Lower leg skin (tissue), 4 donors: ENCODE data around the gene FGFR2. TPM values are rescaled to one million over a fixed set of nuclear protein-coding genes. Genes with fewer than 3 reads are reported as not detected.

Experiments used
- DNase-seq, 2 donors: peaks; one replicate each; pipeline ENCODE4 v3.0.0-alpha.2; 2019; ENCODE audit warnings: low spot score in 2 of 2
- H3K4me3 ChIP-seq: fragments of 200-600 bp; sonication (generic); 2 replicates; pipeline ENCODE4 v1.5.1; 2017; ENCODE audit warnings: mild to moderate bottlenecking, low read depth; ENCODE audit not compliant: poor library complexity, severe bottlenecking
- CTCF ChIP-seq, 3 donors: fragments of 450-650 bp; IDR thresholded peaks; one replicate each; pipeline ENCODE4 v1.5.1; 2016; ENCODE audit warnings: antibody characterized with exemption in 3 of 3, mild to moderate bottlenecking in 3 of 3, moderate library complexity in 2 of 3
- POLR2A ChIP-seq, 2 donors: fragments of 450-650 bp; IDR thresholded peaks; one replicate each; pipeline ENCODE4 v1.6.1; 2016 to 2017; ENCODE audit warnings: antibody characterized with exemption in 2 of 2, mild to moderate bottlenecking in 1 of 2, moderate library complexity in 1 of 2
- WGBS, 2 donors: methylation state at CpG; one replicate each; pipeline ENCODE4 v1.1.5; 2018; 5-methylcytosine and 5-hydroxymethylcytosine counted together
- intact Hi-C: fragments of 100-400 bp; cut with DNase I; formaldehyde crosslinking; loops from one replicate; pipeline ENCODE4 v1.15.0; 2023; ENCODE audit warnings: low total_unique reads
- total RNA-seq, 4 donors: library from RNA; depleted of rRNA; stranded (reverse); fragments of >200 nt; gene quantifications; one replicate each; pipeline ENCODE4 v1.1.0, GENCODE V29; 2016

The FGFR2 gene
- total RNA-seq, 4 donors from 2014 or later, result 123 to 179 (median 148) TPM

- intact Hi-C loops, result no loop called here
- TF ChIP-seq CTCF (IDR thresholded peaks at IDR 0.05) (no peak), POLR2A (IDR thresholded peaks at IDR 0.05) (no peak)
- WGBS, 2 donors, result 65 to 70% methylated on average over 9 of the region's 9 CpGs
- H3K4me3 ChIP-seq, result no peak overlapping the region
- no peak for DNase-seq
Observed at GRCh38 chr10:121435099-121435875, 163.0 kb downstream of the FGFR2 start.

GRCh38 chr10:121433965-121434364, 164.3 kb downstream of the FGFR2 start:
- no peak for DNase-seq
- TF ChIP-seq CTCF (IDR thresholded peaks at IDR 0.05), result no peak
- TF ChIP-seq POLR2A (IDR thresholded peaks at IDR 0.05), result no peak
- H3K4me3 ChIP-seq, result no peak overlapping the region
- intact Hi-C loops, result no loop called here
- WGBS, 2 donors, result 93 to 96% methylated on average over 7 of the region's 7 CpGs

- intact Hi-C loops, result no loop called here
- no peak overlapping the region for H3K4me3 ChIP-seq
- no peak for DNase-seq
- 51 to 59% methylated on average over 1 of the region's 1 CpG for WGBS, 2 donors
- TF ChIP-seq CTCF (IDR thresholded peaks at IDR 0.05) (no peak), POLR2A (IDR thresholded peaks at IDR 0.05) (no peak)
Observed at GRCh38 chr10:121428867-121429266, 169.4 kb downstream of the FGFR2 start.
